Measurements from ENCODE around the gene ZNF888. TPM values are rescaled to one million over a fixed set of nuclear protein-coding genes. Genes with fewer than 3 reads are reported as not detected.
"Not testable (repeated sequence)": the region's sequence is repeated elsewhere in the genome, so short reads cannot be mapped to it uniquely, and the experiment has no call there.

The ZNF888 gene
- total RNA-seq, 2 experiments from 2014 or later: 4.6 to 6.7 TPM

GRCh38 chr19:52945652-52946321 lies 22.6 kb upstream of the ZNF888 start:
- ATAC-seq (no peak), DNase-seq (no peak)
- no peak overlapping the region for H3K27ac Mint-ChIP-seq
- H3K36me3 Mint-ChIP-seq: peaks cover 29% of the 10 kb centered on the region
- H3K4me3 Mint-ChIP-seq: no peak overlapping the region
- peaks cover 11% of the 10 kb centered on the region for H3K4me1 Mint-ChIP-seq
- CTCF ChIA-PET: no interaction called here
- H3K9me3 Mint-ChIP-seq (ENCODE audit: low read depth): peaks cover 31% of the 10 kb centered on the region
- H3K27me3 Mint-ChIP-seq: no peaks in the 10 kb centered on the region

- CTCF ChIA-PET, ATAC-seq: not testable (repeated sequence)
Observed at GRCh38 chr19:52944703-52945493, 21.7 kb upstream of the ZNF888 start.

GRCh38 chr19:52943884-52944643 lies 20.8 kb upstream of the ZNF888 start:
- H3K4me3 Mint-ChIP-seq: no peak overlapping the region
- ATAC-seq (no peak), DNase-seq (no peak)
- H3K4me1 Mint-ChIP-seq: peaks cover 20% of the 10 kb centered on the region
- peaks cover 16% of the 10 kb centered on the region for H3K9me3 Mint-ChIP-seq (ENCODE audit: low read depth)
- CTCF ChIA-PET: interaction anchor here (1.5 kb wide), 1 partner anchor 18 kb away, joined by 3 read pairs; no protein-coding TSS in a partner anchor
- no peaks in the 10 kb centered on the region for H3K27me3 Mint-ChIP-seq
- peaks cover 22% of the 10 kb centered on the region for H3K36me3 Mint-ChIP-seq
- no peak overlapping the region for H3K27ac Mint-ChIP-seq

More at GRCh38 chr19:52944703-52945493, 21.7 kb upstream of the ZNF888 start:
- H3K4me3 Mint-ChIP-seq, H3K27ac Mint-ChIP-seq, DNase-seq, H3K27me3 Mint-ChIP-seq: not testable (repeated sequence)
- Mint-ChIP-seq H3K4me1 (peaks cover 15% of the 10 kb centered on the region), H3K36me3 (peaks cover 25% of the 10 kb centered on the region), H3K9me3 (ENCODE audit: low read depth) (peaks cover 22% of the 10 kb centered on the region)

GRCh38 chr19:52943134-52943883 lies 20.1 kb upstream of the ZNF888 start:
- H3K27me3 Mint-ChIP-seq: no peaks in the 10 kb centered on the region
- no peak for ATAC-seq

GRCh38 chr19:52942386-52943133 lies 19.3 kb upstream of the ZNF888 start:
- ATAC-seq (peak; percentile 99), DNase-seq (peak; percentile 98)
- CTCF ChIA-PET: interaction anchor here (0.7 to 1.5 kb wide), 2 partner anchors 19 to 41 kb away, joined by 3 read pairs; no protein-coding TSS in a partner anchor
- Mint-ChIP-seq H3K27ac (peak overlapping the region; percentile 96), H3K4me1 (peaks cover 28% of the 10 kb centered on the region), H3K27me3 (no peaks in the 10 kb centered on the region), H3K9me3 (ENCODE audit: low read depth) (peaks cover 12% of the 10 kb centered on the region), H3K36me3 (peaks cover 28% of the 10 kb centered on the region), H3K4me3 (peak overlapping the region; percentile 96)

More at GRCh38 chr19:52943134-52943883, 20.1 kb upstream of the ZNF888 start:
- H3K4me1 Mint-ChIP-seq: peaks cover 27% of the 10 kb centered on the region
- CTCF ChIA-PET: interaction anchor here (0.7 to 1.5 kb wide), 2 partner anchors 19 to 40 kb away, joined by 3 read pairs; no protein-coding TSS in a partner anchor
- no peak for DNase-seq
- H3K9me3 Mint-ChIP-seq (ENCODE audit: low read depth): peaks cover 16% of the 10 kb centered on the region
- H3K36me3 Mint-ChIP-seq: peaks cover 28% of the 10 kb centered on the region
- H3K4me3 Mint-ChIP-seq: peak overlapping the region; percentile 96
- H3K27ac Mint-ChIP-seq: no peak overlapping the region

GRCh38 chr19:52941941-52942385 lies 18.7 kb upstream of the ZNF888 start:
- CTCF ChIA-PET: no interaction called here
- Mint-ChIP-seq H3K27ac (peak overlapping the region; percentile 96), H3K36me3 (peaks cover 31% of the 10 kb centered on the region), H3K4me1 (peaks cover 28% of the 10 kb centered on the region), H3K4me3 (peak overlapping the region; percentile 96), H3K9me3 (ENCODE audit: low read depth) (peaks cover 12% of the 10 kb centered on the region), H3K27me3 (no peaks in the 10 kb centered on the region)
- ATAC-seq (peak; percentile 34), DNase-seq (peak; percentile 44)

GRCh38 chr19:52941523-52941922 lies 18.3 kb upstream of the ZNF888 start:
- ATAC-seq, DNase-seq, CTCF ChIA-PET, H3K27me3 Mint-ChIP-seq: not testable (repeated sequence)
- peak overlapping the region; percentile 96 for H3K27ac Mint-ChIP-seq
- H3K4me1 Mint-ChIP-seq: peaks cover 32% of the 10 kb centered on the region
- H3K4me3 Mint-ChIP-seq: peak overlapping the region; percentile 96
- H3K9me3 Mint-ChIP-seq (ENCODE audit: low read depth): peaks cover 16% of the 10 kb centered on the region
- H3K36me3 Mint-ChIP-seq: peaks cover 35% of the 10 kb centered on the region

- DNase-seq, ATAC-seq, CTCF ChIA-PET, H3K27ac Mint-ChIP-seq, H3K27me3 Mint-ChIP-seq: not testable (repeated sequence)
- Mint-ChIP-seq H3K9me3 (ENCODE audit: low read depth) (peaks cover 17% of the 10 kb centered on the region), H3K36me3 (peaks cover 39% of the 10 kb centered on the region), H3K4me3 (peak overlapping the region; percentile 96), H3K4me1 (peaks cover 34% of the 10 kb centered on the region)
Observed at GRCh38 chr19:52940905-52941304, 17.7 kb upstream of the ZNF888 start.

- Mint-ChIP-seq H3K4me3 (peak overlapping the region; percentile 57), H3K9me3 (ENCODE audit: low read depth) (peaks cover 13% of the 10 kb centered on the region), H3K27me3 (no peaks in the 10 kb centered on the region), H3K4me1 (peaks cover 35% of the 10 kb centered on the region), H3K36me3 (peaks cover 57% of the 10 kb centered on the region), H3K27ac (peak overlapping the region; percentile 68)
- DNase-seq: no peak
- CTCF ChIA-PET: no interaction called here
- ATAC-seq: no peak
Observed at GRCh38 chr19:52938761-52939160, 15.5 kb upstream of the ZNF888 start.

GRCh38 chr19:52936954-52937325 lies 13.7 kb upstream of the ZNF888 start:
- H3K9me3 Mint-ChIP-seq (ENCODE audit: low read depth): peaks cover 13% of the 10 kb centered on the region
- no peak overlapping the region for H3K27ac Mint-ChIP-seq
- ATAC-seq: no peak
- no peak for DNase-seq
- CTCF ChIA-PET: interaction anchor here (1.2 kb wide), 1 partner anchor 26 kb away, joined by 4 read pairs; the partner anchor contains the start of gene ZNF816
- H3K4me3 Mint-ChIP-seq: no peak overlapping the region
- no peaks in the 10 kb centered on the region for H3K27me3 Mint-ChIP-seq
- peaks cover 71% of the 10 kb centered on the region for H3K36me3 Mint-ChIP-seq
- peaks cover 34% of the 10 kb centered on the region for H3K4me1 Mint-ChIP-seq

- CTCF ChIA-PET: no interaction called here
- Mint-ChIP-seq H3K27ac (no peak overlapping the region), H3K4me3 (no peak overlapping the region), H3K9me3 (ENCODE audit: low read depth) (peaks cover 13% of the 10 kb centered on the region), H3K27me3 (no peaks in the 10 kb centered on the region), H3K4me1 (peaks cover 28% of the 10 kb centered on the region), H3K36me3 (peaks cover 72% of the 10 kb centered on the region)
- ATAC-seq: no peak
- DNase-seq: peak; percentile 5
Observed at GRCh38 chr19:52936151-52936953, 13.1 kb upstream of the ZNF888 start.
